GM12873 (cell line): Measurements from ENCODE around the gene ZC3H12C.

Source experiments
- TF ChIP-seq, protein P1 (sequence below): IDR thresholded peaks from 2 replicates; pipeline ENCODE4 v1.5.1; 2012; ENCODE audit warnings: low read depth, mild to moderate bottlenecking, moderate library complexity, low read length, control low read depth; ENCODE audit not compliant: insufficient read depth; ENCODE audit errors: missing control alignments

The ZC3H12C gene

DNA sequence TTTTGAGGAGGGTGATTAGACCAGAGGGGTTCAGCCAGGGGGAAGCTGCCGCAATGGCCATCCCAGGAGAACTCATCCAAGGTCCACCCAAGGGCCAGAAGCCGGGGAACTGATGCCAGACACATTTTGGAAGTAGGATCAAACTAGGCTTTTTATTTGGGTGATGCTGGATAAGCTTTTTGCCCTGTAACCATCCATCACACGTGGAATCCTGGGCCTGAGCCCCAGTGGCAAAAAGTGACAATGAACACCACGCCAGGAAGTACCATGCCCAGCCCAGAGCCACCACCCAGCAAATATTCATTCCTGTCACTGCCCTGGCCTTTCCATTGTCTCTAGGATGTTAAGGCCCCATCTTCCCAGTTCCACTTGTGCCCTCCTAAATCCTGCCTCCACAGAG is 85.9 kb downstream of the ZC3H12C start:
- TF ChIP-seq, protein P1, sequence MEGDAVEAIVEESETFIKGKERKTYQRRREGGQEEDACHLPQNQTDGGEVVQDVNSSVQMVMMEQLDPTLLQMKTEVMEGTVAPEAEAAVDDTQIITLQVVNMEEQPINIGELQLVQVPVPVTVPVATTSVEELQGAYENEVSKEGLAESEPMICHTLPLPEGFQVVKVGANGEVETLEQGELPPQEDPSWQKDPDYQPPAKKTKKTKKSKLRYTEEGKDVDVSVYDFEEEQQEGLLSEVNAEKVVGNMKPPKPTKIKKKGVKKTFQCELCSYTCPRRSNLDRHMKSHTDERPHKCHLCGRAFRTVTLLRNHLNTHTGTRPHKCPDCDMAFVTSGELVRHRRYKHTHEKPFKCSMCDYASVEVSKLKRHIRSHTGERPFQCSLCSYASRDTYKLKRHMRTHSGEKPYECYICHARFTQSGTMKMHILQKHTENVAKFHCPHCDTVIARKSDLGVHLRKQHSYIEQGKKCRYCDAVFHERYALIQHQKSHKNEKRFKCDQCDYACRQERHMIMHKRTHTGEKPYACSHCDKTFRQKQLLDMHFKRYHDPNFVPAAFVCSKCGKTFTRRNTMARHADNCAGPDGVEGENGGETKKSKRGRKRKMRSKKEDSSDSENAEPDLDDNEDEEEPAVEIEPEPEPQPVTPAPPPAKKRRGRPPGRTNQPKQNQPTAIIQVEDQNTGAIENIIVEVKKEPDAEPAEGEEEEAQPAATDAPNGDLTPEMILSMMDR = no peak

DNA sequence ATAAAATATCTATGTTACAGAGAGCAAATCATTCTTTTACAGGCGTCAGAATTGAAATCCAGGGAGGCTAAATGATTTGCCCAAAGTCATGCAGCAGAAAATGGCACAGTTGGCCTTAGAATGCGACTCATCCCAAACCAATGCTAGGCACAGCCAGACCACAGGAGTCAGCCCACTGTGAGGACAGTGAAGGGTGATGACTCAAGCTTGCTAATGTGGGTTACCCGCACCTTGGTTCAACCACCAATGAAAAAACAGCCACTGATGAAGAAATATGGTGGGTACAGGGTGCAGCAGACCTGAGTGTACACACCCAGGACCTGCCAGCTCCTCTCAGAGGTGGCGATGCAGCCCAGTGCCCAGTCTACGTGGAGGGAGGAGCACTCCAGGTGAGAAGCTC is 89.7 kb downstream of the ZC3H12C start:
- TF ChIP-seq, protein P1 = no peak

DNA sequence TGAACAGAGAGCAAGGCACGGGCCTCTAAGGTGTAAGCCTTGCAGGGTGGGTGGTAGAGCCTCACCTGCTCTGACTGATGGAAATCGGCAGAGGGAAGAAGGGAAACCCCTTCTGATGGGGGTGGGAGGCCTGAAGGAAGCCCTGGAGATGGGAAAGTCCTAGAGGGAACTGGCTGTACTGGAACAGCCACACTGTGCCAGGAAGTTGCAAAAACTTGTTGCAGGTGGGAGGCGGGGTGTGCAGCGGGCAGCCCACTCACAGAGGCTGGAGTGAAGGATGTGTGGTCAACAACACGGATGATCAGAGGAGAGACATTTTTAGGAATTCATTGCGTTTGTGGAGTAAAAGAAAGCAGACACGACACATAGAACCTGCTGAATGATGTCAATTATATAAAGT is 91.3 kb downstream of the ZC3H12C start:
- TF ChIP-seq, protein P1 = no peak

DNA sequence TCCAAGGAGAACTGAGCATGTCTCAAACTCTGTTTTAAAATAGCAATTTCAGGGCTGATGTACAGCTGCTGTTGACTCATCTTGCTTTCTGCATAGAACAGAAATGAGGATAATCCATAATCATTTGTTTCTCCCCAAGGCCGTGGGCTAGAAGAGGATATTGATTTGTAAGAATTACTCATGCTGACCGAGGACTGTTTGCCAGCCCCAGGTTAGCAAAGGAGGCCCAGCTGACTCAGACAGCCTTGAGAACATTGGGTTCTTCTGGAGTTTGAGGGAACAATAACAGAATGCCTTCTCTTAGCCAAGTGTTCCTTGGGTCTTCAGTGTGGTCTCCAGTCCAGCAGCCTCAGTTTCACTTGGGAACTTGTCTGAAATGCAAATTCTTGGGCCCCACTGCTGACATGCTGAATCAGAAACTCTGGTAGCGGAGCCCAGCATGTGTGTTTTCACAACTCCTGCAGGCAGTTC is 92.0 kb downstream of the ZC3H12C start:
- TF ChIP-seq, protein P1 = no peak

DNA sequence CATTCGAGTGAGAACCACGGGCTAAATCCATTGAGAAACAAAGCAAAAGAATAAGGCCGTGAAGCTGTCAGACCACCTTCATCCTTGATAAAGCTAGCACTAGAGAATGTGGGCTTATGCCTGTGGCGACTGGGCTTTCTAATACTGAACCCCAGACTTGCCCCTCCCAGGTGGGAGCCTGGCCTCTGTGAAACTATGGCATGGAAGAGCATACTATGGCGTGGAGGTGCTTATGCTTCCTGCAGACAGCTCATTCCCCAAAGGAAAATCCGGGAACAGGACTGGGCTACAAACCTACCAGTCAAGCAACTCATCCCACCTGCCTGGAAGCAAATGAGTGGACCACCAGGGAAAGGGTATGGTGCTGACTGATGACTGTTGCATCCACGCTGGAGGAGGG is 92.4 kb downstream of the ZC3H12C start:
- TF ChIP-seq, protein P1 = no peak

DNA sequence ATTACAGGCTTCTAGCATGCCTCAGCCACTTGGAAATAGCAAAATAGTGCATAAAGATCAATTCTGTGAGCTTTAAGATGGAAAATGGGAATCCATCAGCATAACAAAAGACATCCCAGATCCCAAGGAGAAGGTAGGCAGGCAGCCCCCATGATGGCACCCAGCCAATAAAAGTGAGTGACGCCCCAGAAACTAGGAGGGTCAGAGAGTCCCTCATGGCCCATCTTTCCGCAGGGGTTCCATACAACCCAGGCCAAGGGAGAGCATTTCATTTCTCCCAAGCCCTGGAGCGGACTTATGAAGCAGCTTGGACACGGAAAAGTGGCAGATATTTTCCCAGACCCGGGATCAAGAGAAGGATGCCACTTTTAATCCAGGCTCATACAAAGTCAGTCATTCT is 93.3 kb downstream of the ZC3H12C start:
- TF ChIP-seq, protein P1 = no peak

DNA sequence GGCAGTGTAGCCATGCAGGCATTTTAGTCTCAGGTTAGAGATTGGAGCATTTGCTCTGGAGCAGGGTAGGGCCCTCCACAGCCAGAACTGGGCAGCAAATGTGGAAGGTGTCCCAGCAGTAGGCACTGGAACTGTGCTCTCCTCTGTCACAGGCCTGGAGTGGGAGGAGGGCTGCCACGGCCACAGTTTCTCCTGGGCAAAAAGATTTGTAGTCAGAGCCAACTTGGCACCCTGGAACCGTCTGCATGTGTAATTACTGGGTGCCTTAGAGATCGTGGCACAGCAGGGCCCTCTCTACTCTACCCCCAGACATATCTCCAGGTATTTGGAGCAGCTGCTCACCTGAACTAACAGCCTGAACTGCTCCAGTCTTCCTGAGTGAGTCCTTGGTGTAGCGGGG is 93.7 kb downstream of the ZC3H12C start:
- TF ChIP-seq, protein P1 = no peak

DNA sequence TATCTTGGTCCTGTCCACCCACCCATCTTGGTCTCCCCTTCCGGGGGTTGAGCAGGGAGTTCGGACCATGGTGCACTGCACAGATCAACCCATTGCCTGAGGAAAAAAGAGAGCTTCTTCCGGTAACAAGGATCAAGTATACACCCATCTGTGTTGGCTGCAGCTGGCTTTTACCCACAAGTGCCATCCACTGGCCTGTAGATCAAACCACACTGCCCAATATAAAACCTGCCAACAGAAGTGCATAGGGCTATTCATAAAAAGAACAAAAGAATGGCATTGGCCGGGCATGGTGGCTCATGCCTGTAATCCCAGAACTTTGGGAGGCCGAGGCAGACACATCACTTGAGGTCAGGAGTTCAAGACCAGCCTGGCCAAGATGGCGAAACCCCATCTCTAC is 94.5 kb downstream of the ZC3H12C start:
- TF ChIP-seq, protein P1 = no peak
